Glutamatergic neuron (in vitro differentiated cells): ENCODE data around the gene RAD51B. TPM values are rescaled to one million over a fixed set of nuclear protein-coding genes. Genes with fewer than 3 reads are reported as not detected.

Experiments
- DNase-seq: peaks from one replicate; pipeline ENCODE4 v3.0.0; 2022
- H3K27ac Mint-ChIP-seq: one replicate; pipeline ENCODE4 v1.8.0; 2020; ENCODE audit warnings: mild to moderate bottlenecking, mixed read lengths, inconsistent platforms; ENCODE audit not compliant: unreplicated experiment
- H3K27me3 Mint-ChIP-seq: one replicate; pipeline ENCODE4 v1.8.0; 2020; ENCODE audit warnings: mild to moderate bottlenecking, moderate library complexity, mixed read lengths, inconsistent platforms; ENCODE audit not compliant: unreplicated experiment
- H3K36me3 Mint-ChIP-seq: one replicate; pipeline ENCODE4 v1.8.0; 2020; ENCODE audit warnings: mild to moderate bottlenecking, mixed read lengths, inconsistent platforms; ENCODE audit not compliant: unreplicated experiment
- H3K4me1 Mint-ChIP-seq: one replicate; pipeline ENCODE4 v1.8.0; 2020; ENCODE audit warnings: mild to moderate bottlenecking, low read depth, mixed read lengths, inconsistent platforms; ENCODE audit not compliant: unreplicated experiment
- H3K4me3 Mint-ChIP-seq: one replicate; pipeline ENCODE4 v1.8.0; 2020; ENCODE audit warnings: mild to moderate bottlenecking, mixed read lengths, inconsistent platforms; ENCODE audit not compliant: unreplicated experiment
- H3K9me3 Mint-ChIP-seq: one replicate; pipeline ENCODE4 v1.8.0; 2020; ENCODE audit warnings: mild to moderate bottlenecking, moderate library complexity, mixed read lengths, inconsistent platforms; ENCODE audit not compliant: unreplicated experiment
- CTCF ChIP-seq: fragments of 200-600 bp; sonication (generic); IDR thresholded peaks from one replicate; pipeline ENCODE4 v1.5.0; 2021; ENCODE audit not compliant: partially characterized antibody, unreplicated experiment
- total RNA-seq: library from RNA; stranded (reverse); fragmentation: NEBNext Ultra II Directional; extraction: Animal tissue kit (Norgen Biotek cat#: 25700); gene quantifications from one replicate; pipeline ENCODE4 v1.2.1, GENCODE V29; 2021; ENCODE audit not compliant: unreplicated experiment

Gene RAD51B
- total RNA-seq, 1 donor from 2014 or later = 9.7 TPM

GRCh38 chr14:68394764-68395143, 575.2 kb downstream of the RAD51B start:
- Mint-ChIP-seq H3K27me3 (no peaks in the 10 kb centered on the region), H3K27ac (peak overlapping the region; percentile 39), H3K4me1 (peaks cover 38% of the 10 kb centered on the region), H3K4me3 (no peak overlapping the region), H3K9me3 (peaks cover 2% of the 10 kb centered on the region), H3K36me3 (no peaks in the 10 kb centered on the region)
- TF ChIP-seq CTCF = no peak
- peak; percentile 36 for DNase-seq

- H3K27ac Mint-ChIP-seq = no peak overlapping the region
- no peak overlapping the region for H3K4me3 Mint-ChIP-seq
- H3K4me1 Mint-ChIP-seq = peaks cover 38% of the 10 kb centered on the region
- peaks cover 2% of the 10 kb centered on the region for H3K9me3 Mint-ChIP-seq
- H3K36me3 Mint-ChIP-seq = no peaks in the 10 kb centered on the region
- TF ChIP-seq CTCF = no peak
- no peak for DNase-seq
- no peaks in the 10 kb centered on the region for H3K27me3 Mint-ChIP-seq
These were observed 576.0 kb downstream of the RAD51B start for GRCh38 chr14:68395604-68396003.

GRCh38 chr14:68396461-68396860, 576.9 kb downstream of the RAD51B start:
- Mint-ChIP-seq H3K4me3 (no peak overlapping the region), H3K36me3 (no peaks in the 10 kb centered on the region), H3K9me3 (peaks cover 2% of the 10 kb centered on the region), H3K4me1 (peaks cover 38% of the 10 kb centered on the region), H3K27me3 (no peaks in the 10 kb centered on the region), H3K27ac (no peak overlapping the region)
- TF ChIP-seq CTCF = no peak
- no peak for DNase-seq

- no peak overlapping the region for H3K4me3 Mint-ChIP-seq
- no peak for TF ChIP-seq CTCF
- H3K27me3 Mint-ChIP-seq = no peaks in the 10 kb centered on the region
- H3K4me1 Mint-ChIP-seq = peaks cover 38% of the 10 kb centered on the region
- H3K36me3 Mint-ChIP-seq = no peaks in the 10 kb centered on the region
- no peak overlapping the region for H3K27ac Mint-ChIP-seq
- H3K9me3 Mint-ChIP-seq = peaks cover 2% of the 10 kb centered on the region
- no peak for DNase-seq
These were observed 577.8 kb downstream of the RAD51B start for GRCh38 chr14:68397371-68397811.

GRCh38 chr14:68397822-68398221, 578.2 kb downstream of the RAD51B start:
- H3K9me3 Mint-ChIP-seq = peaks cover 2% of the 10 kb centered on the region
- no peak overlapping the region for H3K4me3 Mint-ChIP-seq
- no peaks in the 10 kb centered on the region for H3K36me3 Mint-ChIP-seq
- H3K27me3 Mint-ChIP-seq = no peaks in the 10 kb centered on the region
- no peak overlapping the region for H3K27ac Mint-ChIP-seq
- TF ChIP-seq CTCF = no peak
- DNase-seq = no peak
- H3K4me1 Mint-ChIP-seq = peaks cover 37% of the 10 kb centered on the region
